Activated CD8-positive, alpha-beta T cell treated with anti-CD3 and anti-CD28 coated beads for 36 hours (primary cell): ENCODE results near the gene MMP24. TPM values are rescaled to one million over a fixed set of nuclear protein-coding genes. Genes with fewer than 3 reads are reported as not detected.

ENCODE experiments used
- ATAC-seq: fragments of 200-7000 bp; cut with Tn5 transposase; one replicate; pipeline ENCODE4 v1.10.0; 2021; ENCODE audit warnings: mild to moderate bottlenecking, moderate library complexity
- CTCF ChIA-PET: fragments of 350-600 bp; sonication (Branson Sonifier 250); formaldehyde crosslinking; loops from one replicate; lab custom pipeline; 2021; ENCODE audit warnings: antibody characterized with exemption; lab: Charles Lee
- POLR2A ChIA-PET: fragments of 350-600 bp; sonication (Branson Sonifier 250); formaldehyde crosslinking; loops from one replicate; lab custom pipeline; 2021; ENCODE audit warnings: antibody characterized with exemption; lab: Charles Lee
- DNase-seq: peaks from one replicate; pipeline ENCODE4 v3.0.0-alpha.2; 2020
- H3K27ac Mint-ChIP-seq: one replicate; pipeline ENCODE4 v1.8.0; 2021; ENCODE audit warnings: mild to moderate bottlenecking, mixed read lengths
- H3K27me3 Mint-ChIP-seq: one replicate; pipeline ENCODE4 v1.8.0; 2021; ENCODE audit warnings: mixed read lengths
- H3K36me3 Mint-ChIP-seq: one replicate; pipeline ENCODE4 v1.8.0; 2021; ENCODE audit warnings: low read depth, mixed read lengths
- H3K4me1 Mint-ChIP-seq: one replicate; pipeline ENCODE4 v1.8.0; 2021; ENCODE audit warnings: low read depth, mixed read lengths
- H3K4me3 Mint-ChIP-seq: one replicate; pipeline ENCODE4 v1.8.0; 2021; ENCODE audit warnings: mild to moderate bottlenecking, moderate library complexity, mixed read lengths
- H3K9me3 Mint-ChIP-seq: one replicate; pipeline ENCODE4 v1.8.0; 2021; ENCODE audit warnings: mixed read lengths
- CTCF ChIP-seq: fragments of 200-600 bp; IDR thresholded peaks from one replicate; pipeline ENCODE4 v1.8.0; 2022; ENCODE audit warnings: antibody characterized with exemption, mild to moderate bottlenecking
- intact Hi-C: fragments of 100-400 bp; cut with micrococcal nuclease; formaldehyde crosslinking; loops from one replicate; pipeline ENCODE4 v1.10.0; 2022
- total RNA-seq, 2 experiments: library from RNA; stranded (reverse); gene quantifications; one replicate each; pipeline ENCODE4 v1.2.3, GENCODE V29; 2021

Gene MMP24
- total RNA-seq, 2 experiments from 2014 or later: not detected

DNA sequence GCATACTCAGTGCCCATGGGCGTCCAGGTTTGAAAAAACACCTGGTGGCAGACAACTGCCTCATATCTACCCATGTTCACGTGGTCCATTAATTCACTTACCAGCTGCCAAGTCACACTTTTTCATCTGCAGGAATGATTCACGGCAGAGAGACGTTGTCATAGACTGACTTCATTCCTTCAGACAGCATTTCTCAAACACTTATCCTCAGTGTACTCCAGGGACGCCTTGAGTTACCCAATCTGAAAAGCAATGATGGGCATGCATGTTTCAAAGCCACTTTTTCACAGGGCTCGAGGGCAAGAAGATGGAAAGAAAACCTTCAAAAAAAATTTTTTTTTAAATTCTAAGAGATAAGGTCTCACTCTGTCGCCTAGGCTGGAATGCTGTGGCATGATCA is 45.4 kb downstream of the MMP24 start:
- ChIA-PET CTCF (interaction anchor here (0.5 to 4.9 kb wide), 3 partner anchors 126 to 394 kb away, joined by 3 to 38 read pairs (median 3); partner anchors contain the start of gene EDEM2), POLR2A (no interaction called here)
- Mint-ChIP-seq H3K27me3 (no peaks in the 10 kb centered on the region), H3K9me3 (no peaks in the 10 kb centered on the region), H3K27ac (no peak overlapping the region), H3K4me1 (peaks cover 10% of the 10 kb centered on the region), H3K36me3 (peaks cover 27% of the 10 kb centered on the region), H3K4me3 (no peak overlapping the region)
- intact Hi-C loops: no loop called here
- DNase-seq (no peak), ATAC-seq (no peak)
- TF ChIP-seq CTCF: no peak

- H3K4me1 Mint-ChIP-seq: peaks cover 10% of the 10 kb centered on the region
- DNase-seq (no peak), ATAC-seq (no peak)
- ChIA-PET POLR2A (no interaction called here), CTCF (interaction anchor here (0.9 to 1.0 kb wide), 2 partner anchors 9 to 129 kb away, joined by 4 read pairs; no protein-coding TSS in a partner anchor)
- H3K27me3 Mint-ChIP-seq: no peaks in the 10 kb centered on the region
- intact Hi-C loops: no loop called here
- no peaks in the 10 kb centered on the region for H3K9me3 Mint-ChIP-seq
- peaks cover 34% of the 10 kb centered on the region for H3K36me3 Mint-ChIP-seq
- H3K4me3 Mint-ChIP-seq: no peak overlapping the region
- no peak for TF ChIP-seq CTCF
- H3K27ac Mint-ChIP-seq: peak overlapping the region; percentile 15
These were observed 47.1 kb downstream of the MMP24 start for GRCh38 chr20:35273449-35274171.

- H3K27ac Mint-ChIP-seq: no peak overlapping the region
- H3K27me3 Mint-ChIP-seq: no peaks in the 10 kb centered on the region
- ChIA-PET POLR2A (interaction anchor here (0.8 kb wide), 1 partner anchor 8 kb away, joined by 3 read pairs; no protein-coding TSS in a partner anchor), CTCF (interaction anchor here (0.7 to 1.4 kb wide), 2 partner anchors 66 to 127 kb away, joined by 3 read pairs; partner anchors contain the start of gene EDEM2)
- H3K4me1 Mint-ChIP-seq: peaks cover 8% of the 10 kb centered on the region
- H3K9me3 Mint-ChIP-seq: no peaks in the 10 kb centered on the region
- intact Hi-C loops: no loop called here
- ATAC-seq: no peak
- H3K36me3 Mint-ChIP-seq: peaks cover 38% of the 10 kb centered on the region
- no peak for DNase-seq
- H3K4me3 Mint-ChIP-seq: no peak overlapping the region
- no peak for TF ChIP-seq CTCF
These were observed 47.9 kb downstream of the MMP24 start for GRCh38 chr20:35274172-35275092.

DNA sequence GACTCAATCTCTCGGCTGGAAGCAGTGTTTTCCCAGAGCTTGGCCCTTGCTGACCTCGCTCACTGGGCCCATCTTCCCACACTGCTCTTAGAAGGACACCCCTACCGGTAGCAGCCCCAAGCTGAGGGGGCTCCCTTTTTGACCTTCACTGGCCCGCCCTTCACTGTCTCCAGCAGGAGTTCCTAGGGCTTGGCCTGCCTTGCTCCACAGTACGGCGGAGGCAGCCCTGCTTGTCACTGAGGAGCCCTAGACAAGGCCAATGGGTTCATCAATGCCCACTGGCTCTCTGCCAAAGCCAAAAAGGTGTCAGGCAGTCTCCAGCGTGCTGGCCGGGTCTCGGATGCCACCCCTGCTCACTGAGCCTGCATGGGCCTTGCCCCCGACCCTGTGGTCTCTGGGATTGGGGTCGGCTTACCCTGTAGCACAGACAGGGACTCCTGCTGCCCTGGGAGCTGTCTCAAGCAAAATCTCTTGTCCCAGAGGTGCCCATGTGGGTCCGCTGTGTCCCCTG is 49.3 kb downstream of the MMP24 start:
- Mint-ChIP-seq H3K4me1 (peaks cover 8% of the 10 kb centered on the region), H3K27me3 (no peaks in the 10 kb centered on the region), H3K4me3 (peak overlapping the region; percentile 98), H3K9me3 (no peaks in the 10 kb centered on the region), H3K36me3 (peaks cover 51% of the 10 kb centered on the region), H3K27ac (peak overlapping the region; percentile 99)
- intact Hi-C loops: no loop called here
- TF ChIP-seq CTCF: no peak
- CTCF ChIA-PET: interaction anchor here (1.4 kb wide), 1 partner anchor 128 kb away, joined by 3 read pairs; the partner anchor contains the start of gene EDEM2
- no peak for ATAC-seq
- POLR2A ChIA-PET: interaction anchor here (0.6 to 1.9 kb wide), 6 partner anchors 9 to 129 kb away, joined by 3 to 5 read pairs (median 3); partner anchors contain the start of gene EDEM2
- DNase-seq: no peak
